Panc1 (cell line): Measurements from ENCODE around the gene BEX3. TPM values are rescaled to one million over a fixed set of nuclear protein-coding genes. Genes with fewer than 3 reads are reported as not detected.
A peak's percentile ranks its signal among the peaks of the same experiment; 100 is the strongest.

Source experiments
- ATAC-seq: fragments of 200-7000 bp; cut with Tn5 transposase; 2 replicates; pipeline ENCODE4 v1.9.1; 2020; ENCODE audit warnings: mild to moderate bottlenecking, moderate library complexity
- Bru-seq: library from RNA; stranded (reverse); fragments of 400-500 nt; gene quantifications from one replicate; lab custom pipeline; 2021; lab: Mats Ljungman, UMichigan
- BruChase-seq, 2 experiments: library from RNA; stranded (reverse); fragments of 400-500 nt; gene quantifications; one replicate each; lab custom pipeline; 2021; lab: Mats Ljungman, UMichigan
- BruUV-seq: library from RNA; stranded (reverse); fragments of 400-500 nt; replicated peaks from 2 replicates; lab custom pipeline; 2021; lab: Mats Ljungman, UMichigan
- CTCF ChIA-PET: fragments of 300-600 bp; sonication (Branson Sonifier 250); formaldehyde crosslinking; loops from one replicate; lab custom pipeline; 2022; ENCODE audit warnings: antibody characterized with exemption; lab: Charles Lee
- POLR2A ChIA-PET: fragments of 300-600 bp; sonication (Branson Sonifier 250); formaldehyde crosslinking; loops from one replicate; lab custom pipeline; 2022; ENCODE audit warnings: antibody characterized with exemption; lab: Charles Lee
- DNase-seq: peaks from one replicate; pipeline ENCODE4 v3.0.0-alpha.2; 2010; ENCODE audit warnings: low read depth, low spot score
- H3K27ac ChIP-seq: 2 replicates; pipeline ENCODE4 v1.5.1; 2011; ENCODE audit warnings: mild to moderate bottlenecking, low read length, inconsistent platforms
- H3K27me3 ChIP-seq: fragments of 200-500 bp; sonication (Bioruptor generic); 2 replicates; pipeline ENCODE4 v1.6.0; 2014; ENCODE audit warnings: low read length, inconsistent platforms; ENCODE audit not compliant: control insufficient read depth, insufficient read depth
- H3K36me3 ChIP-seq: fragments of 200-500 bp; sonication (Bioruptor generic); 2 replicates; pipeline ENCODE4 v1.5.1; 2014; ENCODE audit warnings: inconsistent platforms, mild to moderate bottlenecking, low read length, moderate library complexity; ENCODE audit not compliant: control insufficient read depth, insufficient read depth
- H3K4me1 ChIP-seq: 2 replicates; pipeline ENCODE4 v1.5.1; 2011; ENCODE audit warnings: inconsistent platforms, mild to moderate bottlenecking, low read length, moderate library complexity; ENCODE audit not compliant: control insufficient read depth, insufficient read depth
- H3K4me3 ChIP-seq, 2 experiments: 2 replicates each; pipeline ENCODE4 v1.5.1; 2011 to 2012; ENCODE audit warnings: low read depth in 2 of 2, low read length in 2 of 2, mild to moderate bottlenecking in 2 of 2, inconsistent platforms in 1 of 2, moderate library complexity in 1 of 2
- H3K9me3 ChIP-seq: fragments of 200-500 bp; sonication (Bioruptor generic); 2 replicates; pipeline ENCODE4 v1.5.1; 2014; ENCODE audit warnings: low read depth, mild to moderate bottlenecking, inconsistent platforms, low read length, moderate library complexity; ENCODE audit not compliant: control insufficient read depth, insufficient read depth
- CTCF ChIP-seq: fragments of 450-650 bp; IDR thresholded peaks from 2 replicates; pipeline ENCODE4 v1.5.1; 2017; ENCODE audit warnings: mild to moderate bottlenecking
- POLR2AphosphoS5 ChIP-seq: IDR thresholded peaks from 2 replicates; pipeline ENCODE4 v1.6.1; 2012; ENCODE audit warnings: mild to moderate bottlenecking, low read depth, low read length, moderate library complexity
- REST ChIP-seq, 2 experiments: IDR thresholded peaks; 2 replicates each; pipeline ENCODE4 v1.6.1; 2011 to 2012; ENCODE audit warnings: low read depth in 2 of 2, control low read depth in 1 of 2, low read length in 1 of 2, mild to moderate bottlenecking in 1 of 2, moderate library complexity in 1 of 2; ENCODE audit not compliant: insufficient read depth in 1 of 2
- SIN3A ChIP-seq: IDR thresholded peaks from 2 replicates; pipeline ENCODE4 v1.6.1; 2012; ENCODE audit warnings: low read depth, mild to moderate bottlenecking, low read length, moderate library complexity, borderline replicate concordance; ENCODE audit not compliant: insufficient read depth
- TCF7L2 ChIP-seq: IDR thresholded peaks from 2 replicates; pipeline ENCODE4 v1.6.1; 2011; ENCODE audit warnings: mild to moderate bottlenecking, low read depth, low read length, inconsistent platforms
- in situ Hi-C: cut with HindIII; loops from 2 replicates; pipeline ENCODE4 v1.10.0; 2016; ENCODE audit warnings: low sequenced_read_pairs, low pct_unique_long_range_greater_than_20kb
- intact Hi-C: fragments of 100-400 bp; cut with micrococcal nuclease; formaldehyde crosslinking; loops from one replicate; pipeline ENCODE4 v1.10.0; 2022; ENCODE audit not compliant: unreplicated experiment
- long read RNA-seq: library from polyadenylated mRNA; unstranded; transcript quantifications from one replicate; pipeline ENCODE4 v2.0.0, GENCODE V29; 2021; ENCODE audit not compliant: unreplicated experiment
- polyA plus RNA-seq: library from polyadenylated mRNA; unstranded; fragments of >200 nt; gene quantifications from one replicate; pipeline ENCODE4 v1.2.1, GENCODE V29; 2012; ENCODE audit warnings: missing spikeins; ENCODE audit not compliant: insufficient read length
- total RNA-seq: library from RNA; stranded (reverse); gene quantifications from one replicate; pipeline ENCODE4 v1.2.1, GENCODE V29; 2021; ENCODE audit not compliant: unreplicated experiment

The BEX3 gene
- total RNA-seq, result 59.3 TPM
- 118 TPM for polyA plus RNA-seq
- percentile 85 among the genes with signal in this experiment for Bru-seq, nascent RNA
- percentile 89 among the genes with signal in this experiment for BruChase-seq, experiment 1, labeled RNA remaining after a 2-hour chase
- percentile 94 among the genes with signal in this experiment for BruChase-seq, experiment 2, labeled RNA remaining after a 6-hour chase
- long read RNA-seq, transcript BEX3-204 (3 exons, 913 nt), result minor isoform, 12 of 77 reads
- long read RNA-seq, transcript BEX3-201 (3 exons, 921 nt), result major isoform, 30 of 77 reads
- long read RNA-seq, partial matches to known transcripts, result 2 of 77 reads
- long read RNA-seq, other reads (novel, unspliced or antisense), result 32 of 77 reads

DNA sequence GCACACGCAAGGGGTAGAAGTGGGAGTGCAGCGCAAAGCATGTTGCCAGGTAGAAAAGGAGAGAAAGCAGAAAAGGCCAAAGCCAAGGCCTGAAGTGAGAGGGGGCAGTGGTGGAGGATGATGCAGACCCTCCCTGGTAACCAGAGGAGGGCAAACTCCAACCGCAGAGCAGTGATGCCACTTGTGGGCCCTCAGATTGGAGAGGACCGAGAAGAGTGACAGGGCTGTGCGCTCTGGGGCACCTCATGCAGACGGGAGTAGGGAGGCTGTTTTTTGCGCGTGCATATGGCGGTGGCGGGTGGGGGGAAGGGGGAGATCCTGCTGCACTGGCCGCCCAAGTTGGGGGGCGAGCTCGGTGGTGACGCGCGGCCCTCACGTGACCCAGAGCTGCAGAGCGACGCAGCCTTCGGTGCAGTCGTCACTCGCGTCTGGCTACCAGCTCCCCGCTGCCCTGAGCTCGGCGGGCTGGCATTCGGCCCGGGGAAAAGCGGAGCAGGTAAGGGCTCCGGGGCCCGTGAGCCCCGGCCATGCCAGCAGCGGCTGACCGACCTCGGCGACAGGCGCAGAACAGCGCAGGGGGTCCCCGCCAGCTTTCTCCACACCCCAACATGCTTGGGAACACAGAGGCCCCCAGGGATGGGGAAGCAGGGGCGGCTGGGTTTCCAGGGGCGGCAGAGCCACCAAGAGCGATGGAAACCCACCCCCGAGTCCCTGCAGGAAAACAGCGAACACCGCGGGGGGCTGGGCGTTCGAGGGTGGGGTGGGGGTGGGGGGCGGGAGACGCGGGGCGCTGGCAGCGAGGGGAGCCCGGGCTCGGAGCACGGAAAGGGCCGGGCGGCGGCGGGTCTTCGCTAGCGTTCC, at the start of gene BEX3:
Gene BEX3 (plus strand): TSS at position 421 of the 861 bp plus-strand sequence. CDS start 984 bp downstream, outside the sequence.
- DNase-seq (no peak), ATAC-seq (peak; percentile 91)
- Histone ChIP-seq H3K4me3 (peak within 1 kb of the TSS; percentile 63 to 72), H3K4me1 (peaks cover 4% of the 10 kb centered on the region; the same call in 1 of the 2 replicates), H3K27ac (peak within 1 kb of the TSS; percentile 63), H3K36me3 (no peaks in the 10 kb centered on the region; the same call in 1 of the 2 replicates), H3K9me3 (no peaks in the 10 kb centered on the region), H3K27me3 (no peaks in the 10 kb centered on the region)
- ChIA-PET CTCF (interaction anchor here (0.6 kb wide), 1 partner anchor 166 kb away, joined by 4 read pairs; no protein-coding TSS in a partner anchor), POLR2A (no interaction called here)
- in situ Hi-C loops, result no loop called here
- BruUV-seq, result no TSS peak
- no peak for TF ChIP-seq CTCF
- TF ChIP-seq REST (IDR thresholded peaks at IDR 0.05; ENCODE audit: insufficient read depth in 1 of 2, low read depth in 2 of 2, low read length in 1 of 2), result no peak
- TF ChIP-seq POLR2AphosphoS5, result no peak
- TF ChIP-seq TCF7L2, result no peak
- no peak for TF ChIP-seq SIN3A
- intact Hi-C loops, result no loop called here

DNA sequence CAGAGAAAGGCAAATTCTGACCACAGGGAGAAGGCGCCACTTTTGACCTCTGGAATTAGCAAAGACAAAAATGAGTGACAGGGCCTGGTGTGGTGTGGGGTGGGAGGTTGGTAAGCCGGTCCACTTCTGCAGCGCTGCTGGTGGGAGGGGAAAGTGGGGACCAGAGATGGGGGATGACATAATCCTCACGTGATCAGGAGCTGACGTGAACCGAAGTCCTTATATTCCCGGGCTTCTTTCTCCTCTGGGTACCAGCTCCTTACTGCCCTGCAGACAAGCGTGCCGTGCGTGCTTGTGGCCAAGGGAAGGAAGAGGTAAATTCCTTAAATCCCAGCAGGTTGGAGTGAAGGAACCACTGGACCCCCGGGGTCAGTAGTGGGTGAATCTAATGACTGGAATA, 46.3 kb upstream of the BEX3 start, which contains the start of gene TCEAL7:
Gene TCEAL7 (plus strand): TSS at position 249 of the 400 bp plus-strand sequence. CDS start 1,165 bp downstream, outside the sequence.
- ATAC-seq (no peak), DNase-seq (no peak)
- CTCF ChIA-PET, result interaction anchor here (0.8 kb wide), 1 partner anchor 134 kb away, joined by 3 read pairs; no protein-coding TSS in a partner anchor
- POLR2A ChIA-PET, result no interaction called here
- TF ChIP-seq CTCF (no peak), TCF7L2 (no peak), SIN3A (no peak)
- H3K27ac ChIP-seq, result no peak within 1 kb of the TSS
- no peaks in the 10 kb centered on the region for H3K9me3 ChIP-seq
- H3K4me3 ChIP-seq, result peak within 1 kb of the TSS in 1 of 2 experiments; percentile 7; a peak in 1 of 4 replicates
- no TSS peak for BruUV-seq
- in situ Hi-C loops, result no loop called here
- intact Hi-C loops, result no loop called here
- no peaks in the 10 kb centered on the region for H3K36me3 ChIP-seq
- no peaks in the 10 kb centered on the region for H3K27me3 ChIP-seq
- H3K4me1 ChIP-seq, result no peaks in the 10 kb centered on the region; the same call in 1 of the 2 replicates
